Cardiac septum (tissue), 1 donor: ENCODE measurements around the gene PCLAF. TPM values are rescaled to one million over a fixed set of nuclear protein-coding genes. Genes with fewer than 3 reads are reported as not detected.
"Not testable (repeated sequence)": the region's sequence is repeated elsewhere in the genome, so short reads cannot be mapped to it uniquely, and the experiment has no call there.

Source experiments
- DNase-seq: peaks from one replicate; pipeline ENCODE4 v3.0.0-alpha.2; 2020; ENCODE audit warnings: low spot score
- intact Hi-C: fragments of 100-400 bp; cut with DNase I; formaldehyde crosslinking; loops from one replicate; pipeline ENCODE4 v1.14.0; 2022
- total RNA-seq: library from RNA; stranded (reverse); fragmentation: NEBNext Ultra II Directional; extraction: Animal tissue kit (Norgen Biotek cat#: 25700); gene quantifications from one replicate; pipeline ENCODE4 v1.2.1, GENCODE V29; 2021
- donor health status: DM: no; HTN: no; CAD: no.

The PCLAF gene
- total RNA-seq, 1 donor from 2014 or later = 0.19 TPM

GRCh38 chr15:64333516-64333915 is 47.7 kb downstream of the PCLAF start:
- no peak for DNase-seq

GRCh38 chr15:64331668-64332067 is 49.6 kb downstream of the PCLAF start:
- intact Hi-C loops, DNase-seq: not testable (repeated sequence)

More at GRCh38 chr15:64333516-64333915, 47.7 kb downstream of the PCLAF start:
- intact Hi-C loops = no loop called here

GRCh38 chr15:64326975-64327374 is 54.3 kb downstream of the PCLAF start:
- DNase-seq, intact Hi-C loops: not testable (repeated sequence)

GRCh38 chr15:64326458-64326857 is 54.8 kb downstream of the PCLAF start:
- intact Hi-C loops, DNase-seq: not testable (repeated sequence)

- intact Hi-C loops = no loop called here
- no peak for DNase-seq
Observed at GRCh38 chr15:64324165-64324877, 56.9 kb downstream of the PCLAF start.

- no peak for DNase-seq
- intact Hi-C loops = no loop called here
Observed at GRCh38 chr15:64315216-64315615, 66.0 kb downstream of the PCLAF start.

GRCh38 chr15:64314456-64314855 is 66.8 kb downstream of the PCLAF start:
- intact Hi-C loops = no loop called here
- no peak for DNase-seq

Other genes starting within 250 kb of the PCLAF start
- gene SNX22, start 229.7 kb downstream of the PCLAF start, total RNA-seq = 1.5 TPM
- gene PPIB, start 218.4 kb downstream of the PCLAF start, total RNA-seq = 121 TPM
- 8.3 TPM for gene CSNK1G1, start 25.3 kb downstream of the PCLAF start, total RNA-seq
- gene TRIP4, start 6.4 kb upstream of the PCLAF start, total RNA-seq = 16.0 TPM
- 15.3 TPM for gene ZNF609, start 79.1 kb upstream of the PCLAF start, total RNA-seq